ENCODE results near the gene NUBPL.

- TF ChIP-seq EZH2 (IDR thresholded peaks at IDR 0.05; ENCODE audit: borderline replicate concordance, low read length) (no peak), CTCF (conservative IDR thresholded peaks at IDR 0.05 in 1 of 2, IDR thresholded peaks at IDR 0.05 in 1 of 2; ENCODE audit: extremely low read depth in 1 of 2, insufficient read depth in 1 of 2, low read depth in 1 of 2, low read length in 2 of 2) (no peak)
Observed at GRCh38 chr14:31717294-31718085, 156.3 kb downstream of the NUBPL start.

Data from mammary epithelial cell (primary cell).